ENCODE data around the gene CUL7.
"Not testable (repeated sequence)": the region's sequence is repeated elsewhere in the genome, so short reads cannot be mapped to it uniquely, and the experiment has no call there.

The CUL7 gene

DNA sequence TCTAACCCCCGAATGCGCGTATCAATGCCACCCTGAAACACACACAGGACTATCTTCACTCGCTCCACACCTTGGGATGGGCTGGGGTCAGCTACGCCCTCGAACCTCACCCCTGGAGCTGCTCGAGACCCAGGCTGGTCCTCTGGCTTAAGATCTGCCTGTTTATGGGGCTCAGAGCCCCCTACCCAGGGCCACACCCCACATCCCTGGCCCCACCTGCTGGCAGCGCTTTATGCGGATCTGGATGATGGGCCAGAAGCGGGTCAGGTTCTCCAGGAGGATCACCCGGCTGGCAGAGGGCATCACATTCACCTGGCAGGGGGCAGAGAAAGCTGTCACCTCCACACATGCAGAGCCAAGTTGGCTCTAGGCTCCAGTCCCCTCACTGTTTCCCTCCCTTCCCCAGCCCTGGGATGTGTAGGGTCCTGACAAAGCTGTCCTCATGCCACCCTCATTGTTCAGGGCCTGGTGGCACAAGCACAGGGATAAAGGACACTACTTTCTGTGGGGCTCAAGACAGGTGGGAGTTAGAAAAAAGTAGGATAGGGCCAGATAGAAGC lies 8.2 kb downstream of the CUL7 start:
- DNase-seq (ENCODE audit: low read depth in 3 of 3) = no peak

- no peak for DNase-seq (ENCODE audit: low read depth in 3 of 3)
These were observed 10.3 kb downstream of the CUL7 start for GRCh38 chr6:43043310-43043709.

GRCh38 chr6:43041475-43041874 lies 12.2 kb downstream of the CUL7 start:
- DNase-seq (ENCODE audit: low read depth in 3 of 3) = not testable (repeated sequence)

DNA sequence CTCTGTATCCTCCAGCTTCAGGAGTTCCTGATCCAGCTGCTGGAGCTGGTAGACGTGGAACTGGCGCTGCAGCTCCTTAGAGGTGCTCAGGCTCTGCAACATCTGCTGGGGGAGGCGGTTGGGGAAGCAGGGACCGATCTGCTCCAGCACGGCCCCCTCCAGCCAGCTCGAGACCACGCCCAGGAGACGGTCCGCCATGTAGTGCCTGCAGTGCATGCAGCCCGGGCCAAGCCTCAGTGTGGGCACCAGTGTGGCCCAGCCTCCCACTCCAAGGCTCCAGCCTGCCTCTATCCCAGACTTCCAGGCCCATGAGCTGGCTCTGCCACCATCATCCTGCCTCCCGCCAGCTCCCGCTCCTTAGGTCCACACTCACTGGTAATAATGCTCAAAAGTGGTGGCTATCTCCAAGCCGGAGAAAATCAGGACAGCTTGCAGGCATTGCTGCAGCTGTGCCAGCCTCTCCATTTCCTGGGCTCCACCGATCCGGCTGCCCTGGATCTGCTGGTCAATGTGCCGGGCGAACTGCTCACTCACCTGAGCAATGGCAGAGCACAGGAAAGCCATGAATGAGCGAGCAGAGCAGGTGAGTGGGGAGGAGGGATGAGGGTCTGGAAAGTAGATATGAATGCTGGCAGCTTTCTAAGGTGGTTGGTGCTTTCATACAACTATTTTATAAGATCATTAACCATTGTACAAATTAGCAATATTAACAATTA lies 13.0 kb downstream of the CUL7 start:
- no peak for DNase-seq (ENCODE audit: low read depth in 3 of 3)

GRCh38 chr6:43038727-43039126 lies 14.9 kb downstream of the CUL7 start:
- DNase-seq (ENCODE audit: low read depth in 3 of 3) = no peak

DNA sequence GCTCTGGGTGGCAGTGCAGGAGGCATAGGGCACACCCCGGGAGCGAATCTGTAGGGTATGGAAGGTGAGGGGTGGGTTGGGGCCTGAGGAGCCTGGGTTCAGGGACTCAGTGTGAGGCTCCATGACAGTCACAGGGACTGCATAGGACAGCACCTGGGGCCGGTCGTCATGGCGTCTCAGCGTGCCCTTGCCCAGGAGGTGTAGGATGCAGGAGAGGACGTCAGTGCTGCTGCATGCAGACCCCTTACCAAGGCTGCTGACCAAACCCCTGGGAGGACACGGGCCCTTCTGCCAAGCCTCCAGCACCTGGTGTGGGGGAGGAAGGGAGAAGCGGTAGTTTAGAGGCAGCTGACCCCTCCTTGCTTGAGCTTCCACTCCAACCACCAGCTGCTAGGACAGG lies 15.9 kb downstream of the CUL7 start:
- no peak for DNase-seq (ENCODE audit: low read depth in 3 of 3)

DNA sequence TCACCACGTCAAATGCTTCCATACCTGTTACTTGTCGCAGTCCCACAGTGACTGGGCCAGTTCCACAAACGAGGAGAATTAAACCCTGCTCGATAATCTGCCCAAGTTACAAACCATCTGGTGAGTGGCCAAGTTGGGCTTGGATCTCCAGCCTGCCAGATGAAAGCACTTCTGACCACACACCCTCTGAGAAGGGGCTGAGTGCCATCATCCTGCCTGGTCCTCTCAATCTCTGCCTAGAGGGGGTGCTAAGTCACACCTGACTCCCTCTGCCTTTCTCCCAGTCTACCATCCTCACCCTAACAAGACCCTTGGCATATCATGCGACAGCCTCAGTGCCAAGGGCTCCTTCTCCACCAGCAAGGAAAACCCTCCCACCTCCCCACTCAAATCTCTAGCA lies 16.5 kb downstream of the CUL7 start:
- no peak for DNase-seq (ENCODE audit: low read depth in 3 of 3)

GRCh38 chr6:43036712-43037111 lies 16.9 kb downstream of the CUL7 start:
- DNase-seq (ENCODE audit: low read depth in 3 of 3) = no peak

DNA sequence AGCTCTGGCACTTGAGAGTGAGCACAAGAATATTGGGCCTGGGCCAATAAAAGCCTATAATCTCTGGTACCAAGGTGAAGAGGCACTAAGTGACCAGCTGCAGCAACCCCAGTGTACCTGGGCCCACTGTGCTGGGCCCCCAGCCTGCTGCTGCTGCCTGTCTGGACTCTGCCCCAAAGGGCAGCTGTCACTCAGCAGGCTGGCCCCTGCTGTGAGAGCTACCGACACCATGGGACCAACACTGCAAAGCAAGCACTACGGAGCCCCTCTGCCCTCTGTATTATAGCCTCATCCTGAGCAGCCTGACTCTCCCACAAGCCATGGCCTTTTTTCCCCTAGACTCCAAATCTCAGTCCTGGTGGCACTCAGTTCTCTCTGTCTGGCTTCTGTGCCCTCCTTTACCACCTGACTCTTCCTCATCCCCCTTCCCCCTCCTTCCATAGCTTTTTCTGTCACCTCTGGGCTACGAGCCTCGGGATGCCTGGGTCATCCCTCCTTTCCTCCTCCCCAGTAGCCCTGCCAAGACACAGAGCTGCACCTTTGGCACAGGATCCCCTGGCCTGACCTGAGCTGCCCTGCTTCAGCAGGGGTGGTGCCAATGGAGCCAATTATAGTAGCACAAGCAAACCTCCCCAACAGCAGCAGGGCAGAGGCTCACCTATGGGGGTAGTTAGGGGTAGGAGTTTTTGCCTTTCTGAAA lies 18.0 kb downstream of the CUL7 start:
- DNase-seq (ENCODE audit: low read depth in 3 of 3) = no peak

GRCh38 chr6:43034190-43034525 lies 19.5 kb downstream of the CUL7 start:
- DNase-seq (ENCODE audit: low read depth in 3 of 3) = no peak

DNA sequence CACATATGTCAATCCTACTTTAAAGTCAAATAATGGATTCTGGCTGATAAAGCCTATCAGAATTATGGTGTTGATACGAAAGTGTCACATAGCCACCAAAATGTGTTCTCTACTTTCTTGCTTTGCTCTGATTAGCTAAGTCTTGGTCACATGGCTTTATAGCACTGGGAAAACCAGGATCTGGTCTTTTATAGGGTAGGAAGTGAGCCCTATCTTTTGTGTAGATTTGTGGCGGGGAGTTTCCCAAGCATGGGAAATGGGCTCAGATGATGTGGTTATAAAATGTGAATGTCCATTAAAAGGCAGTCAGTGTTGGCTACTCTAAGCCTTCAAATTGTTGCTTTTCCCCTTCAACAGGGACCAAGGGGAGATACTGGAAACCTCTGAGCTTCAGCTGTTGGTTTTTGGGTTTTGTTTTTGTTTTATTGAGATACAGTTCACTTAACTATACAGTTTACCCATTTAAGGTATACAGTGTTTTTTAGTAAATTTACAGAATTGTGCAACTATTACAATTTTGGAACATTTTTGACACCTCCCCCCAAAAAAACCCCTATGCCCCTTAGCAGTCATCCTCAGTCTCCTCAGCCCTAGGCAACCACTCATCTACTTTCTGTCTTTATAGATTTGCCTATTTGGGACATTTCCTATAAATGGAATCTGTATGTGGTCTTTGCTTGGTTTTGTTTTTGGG lies 20.0 kb downstream of the CUL7 start:
- no peak for DNase-seq (ENCODE audit: low read depth in 3 of 3)

DNA sequence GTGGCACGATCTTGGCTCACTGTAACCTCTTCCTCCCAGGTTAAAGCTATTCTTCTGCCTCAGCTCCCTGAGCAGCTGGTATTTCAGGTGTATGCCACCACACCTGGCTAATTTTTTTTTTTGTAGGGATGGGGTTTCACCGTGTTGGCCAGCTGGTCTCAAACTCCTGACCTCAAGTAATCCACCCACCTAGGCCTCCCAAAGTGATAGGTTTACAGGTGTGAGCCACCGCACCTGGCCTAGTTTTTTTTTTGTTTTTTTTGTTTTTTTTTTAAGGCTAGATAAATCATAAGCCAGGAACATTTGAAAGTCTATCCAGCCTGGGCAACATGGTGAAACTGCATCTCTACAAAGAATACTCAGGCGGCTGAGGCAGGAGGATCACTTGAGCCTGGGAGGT lies 21.3 kb downstream of the CUL7 start:
- DNase-seq (ENCODE audit: low read depth in 3 of 3) = no peak

DNA sequence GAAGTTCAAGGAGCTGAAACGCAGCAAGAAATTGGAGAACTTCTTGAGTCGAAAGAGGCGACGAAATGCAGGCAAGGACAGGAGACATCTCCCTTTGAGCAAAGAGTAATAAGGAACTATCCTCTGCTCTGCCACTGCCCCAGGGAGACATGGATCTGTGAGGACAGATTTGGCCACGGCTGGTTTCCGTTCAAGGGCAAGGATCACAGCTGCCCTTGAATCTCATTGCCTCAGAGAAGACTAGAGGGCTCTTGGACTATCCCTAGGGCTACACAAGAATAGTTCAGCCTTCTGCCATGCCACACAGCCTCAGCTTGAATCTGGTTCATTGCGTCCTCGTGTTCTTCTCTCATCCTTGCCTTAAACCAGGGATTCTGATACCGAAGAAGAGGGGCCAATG lies 24.5 kb downstream of the CUL7 start:
- DNase-seq (ENCODE audit: low read depth in 3 of 3) = no peak

DNA sequence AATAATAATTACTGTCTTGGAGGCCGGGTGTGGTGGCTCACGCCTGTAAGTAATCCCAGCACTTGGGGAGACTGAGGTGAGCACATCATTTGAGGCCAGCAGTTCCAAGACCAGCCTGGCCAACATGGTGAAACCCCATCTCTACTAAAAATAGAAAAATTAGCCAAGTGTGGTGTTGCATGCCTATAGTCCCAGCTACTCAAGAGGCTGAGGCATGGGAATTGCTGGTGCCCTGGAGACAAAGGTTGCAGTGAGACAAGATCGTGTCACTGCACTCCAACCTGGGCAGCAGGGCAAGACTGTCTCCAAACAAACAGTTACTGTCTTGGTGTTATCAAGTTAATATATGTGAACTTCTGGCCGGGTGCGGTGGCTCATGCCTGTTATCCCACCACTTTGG lies 27.3 kb downstream of the CUL7 start:
- no peak for DNase-seq (ENCODE audit: low read depth in 3 of 3)

GRCh38 chr6:43024436-43024835 lies 29.2 kb downstream of the CUL7 start:
- no peak for DNase-seq (ENCODE audit: low read depth in 3 of 3)

DNA sequence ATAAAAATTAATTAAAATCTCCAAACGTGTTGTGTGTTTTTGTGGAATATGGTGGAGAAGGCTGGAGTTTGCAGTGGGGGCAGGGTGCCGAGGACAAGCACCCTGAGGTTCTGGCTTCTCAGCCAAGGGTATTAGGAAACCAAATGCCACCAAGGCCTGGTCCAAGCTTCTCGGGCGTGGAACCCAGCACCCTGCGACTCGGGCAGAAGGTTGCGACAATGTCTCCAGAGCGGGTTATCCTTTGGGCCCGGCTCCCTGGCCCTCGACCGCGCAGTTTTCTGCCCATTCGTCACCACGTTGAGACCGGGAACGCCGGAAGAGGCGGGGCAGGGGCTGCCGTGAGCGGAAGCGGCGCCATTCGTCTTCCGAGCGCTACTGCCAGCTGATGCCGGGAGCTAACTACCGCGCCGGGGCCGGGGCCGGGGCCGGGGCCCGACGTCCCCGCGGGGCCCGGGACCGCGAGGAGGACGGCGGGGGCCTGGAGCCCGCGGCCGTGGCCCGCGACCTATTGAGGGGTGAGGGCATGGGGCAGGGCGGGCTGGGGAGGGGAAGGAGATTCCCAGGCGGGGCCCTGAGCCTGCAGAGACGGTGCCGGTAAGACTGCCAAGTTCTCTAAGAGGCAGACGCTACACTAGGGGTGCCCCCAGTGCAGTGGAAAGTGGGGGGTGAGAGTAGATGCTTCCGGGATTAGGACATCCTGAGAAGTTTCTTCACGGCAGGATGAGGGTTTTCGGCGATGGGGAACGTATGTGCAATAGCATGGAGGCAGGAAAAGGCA lies 32.2 kb downstream of the CUL7 start, which contains the start of gene RRP36:
RRP36 (plus strand) TSS at position 354 of the 778 bp plus-strand sequence; CDS start at position 386, 32 bp downstream.
- peak; percentile 56 to 70 (median 58) for DNase-seq (ENCODE audit: low read depth in 3 of 3)

GRCh38 chr6:43020847-43021246 lies 32.8 kb downstream of the CUL7 start:
- no peak for DNase-seq (ENCODE audit: low read depth in 3 of 3)

- no peak for DNase-seq (ENCODE audit: low read depth in 3 of 3)
These were observed 33.5 kb downstream of the CUL7 start for GRCh38 chr6:43020052-43020705.

- no peak for DNase-seq (ENCODE audit: low read depth in 3 of 3)
These were observed 34.5 kb downstream of the CUL7 start for GRCh38 chr6:43019152-43019551.

GRCh38 chr6:43016943-43017334 lies 36.7 kb downstream of the CUL7 start:
- no peak for DNase-seq (ENCODE audit: low read depth in 3 of 3)

GRCh38 chr6:43016176-43016942 lies 37.3 kb downstream of the CUL7 start:
- DNase-seq (ENCODE audit: low read depth in 3 of 3) = no peak
